ENCODE measurements around the gene FGF23.

The FGF23 gene

DNA sequence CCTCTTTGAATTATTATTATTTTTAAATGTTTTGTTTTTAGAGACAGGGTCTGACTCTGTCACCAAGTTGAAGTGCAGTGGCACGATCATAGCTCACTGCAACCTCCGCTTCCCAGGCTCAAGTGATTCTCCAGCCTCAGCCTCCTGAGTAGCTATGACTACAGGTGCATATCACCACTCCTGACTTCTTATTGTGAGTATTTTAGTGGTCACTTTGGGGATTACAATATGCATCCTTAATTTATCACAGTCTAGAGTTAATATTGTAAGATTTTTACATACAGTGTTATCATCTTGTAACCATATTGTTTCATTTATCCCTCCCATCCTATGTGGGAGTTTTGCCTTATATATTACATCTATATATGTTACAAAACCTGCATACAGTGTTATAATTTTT, 13.4 kb downstream of the FGF23 start:
- Histone ChIP-seq H3K36me3 (ENCODE audit: insufficient read depth) (no peaks in the 10 kb centered on the region), H3K27me3 (ENCODE audit: insufficient read depth, low read depth) (no peaks in the 10 kb centered on the region), H4K20me1 (ENCODE audit: insufficient read depth) (no peaks in the 10 kb centered on the region), H3K4me1 (ENCODE audit: low read depth, poor library complexity, severe bottlenecking) (no peaks in the 10 kb centered on the region), H3K79me2 (ENCODE audit: insufficient read depth, low read depth) (no peaks in the 10 kb centered on the region), H3K4me2 (no peak overlapping the region), H3K4me3 (IDR thresholded peaks at IDR 0.05; ENCODE audit: insufficient read depth, low read depth, low read length) (no peak overlapping the region), H3K27ac (no peak overlapping the region), H2AFZ (ENCODE audit: low read depth) (no peak overlapping the region), H3K9ac (no peak overlapping the region)
- TF ChIP-seq, protein P1, sequence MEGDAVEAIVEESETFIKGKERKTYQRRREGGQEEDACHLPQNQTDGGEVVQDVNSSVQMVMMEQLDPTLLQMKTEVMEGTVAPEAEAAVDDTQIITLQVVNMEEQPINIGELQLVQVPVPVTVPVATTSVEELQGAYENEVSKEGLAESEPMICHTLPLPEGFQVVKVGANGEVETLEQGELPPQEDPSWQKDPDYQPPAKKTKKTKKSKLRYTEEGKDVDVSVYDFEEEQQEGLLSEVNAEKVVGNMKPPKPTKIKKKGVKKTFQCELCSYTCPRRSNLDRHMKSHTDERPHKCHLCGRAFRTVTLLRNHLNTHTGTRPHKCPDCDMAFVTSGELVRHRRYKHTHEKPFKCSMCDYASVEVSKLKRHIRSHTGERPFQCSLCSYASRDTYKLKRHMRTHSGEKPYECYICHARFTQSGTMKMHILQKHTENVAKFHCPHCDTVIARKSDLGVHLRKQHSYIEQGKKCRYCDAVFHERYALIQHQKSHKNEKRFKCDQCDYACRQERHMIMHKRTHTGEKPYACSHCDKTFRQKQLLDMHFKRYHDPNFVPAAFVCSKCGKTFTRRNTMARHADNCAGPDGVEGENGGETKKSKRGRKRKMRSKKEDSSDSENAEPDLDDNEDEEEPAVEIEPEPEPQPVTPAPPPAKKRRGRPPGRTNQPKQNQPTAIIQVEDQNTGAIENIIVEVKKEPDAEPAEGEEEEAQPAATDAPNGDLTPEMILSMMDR (conservative IDR thresholded peaks at IDR 0.05; ENCODE audit: low read depth, low read length): no peak

DNA sequence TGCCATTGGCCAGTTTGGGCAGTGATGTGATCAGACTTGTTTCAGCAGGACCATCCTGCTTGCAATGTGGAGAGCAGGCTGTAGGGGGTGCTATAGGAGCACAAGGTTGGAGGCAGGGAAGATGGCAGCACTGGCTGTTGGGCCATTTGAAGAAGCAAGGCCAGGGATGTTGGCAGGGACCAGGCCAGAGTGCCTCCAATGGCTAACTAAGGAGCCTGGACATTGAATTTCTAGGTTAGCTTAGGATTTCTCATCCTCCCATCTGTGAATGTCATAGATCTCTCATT, 23.5 kb downstream of the FGF23 start:
- Histone ChIP-seq H4K20me1 (ENCODE audit: insufficient read depth) (no peaks in the 10 kb centered on the region), H3K27ac (no peak overlapping the region), H3K79me2 (ENCODE audit: insufficient read depth, low read depth) (no peaks in the 10 kb centered on the region), H3K27me3 (ENCODE audit: insufficient read depth, low read depth) (no peaks in the 10 kb centered on the region), H3K4me1 (ENCODE audit: low read depth, poor library complexity, severe bottlenecking) (no peaks in the 10 kb centered on the region), H3K36me3 (ENCODE audit: insufficient read depth) (no peaks in the 10 kb centered on the region), H2AFZ (ENCODE audit: low read depth) (no peak overlapping the region), H3K4me2 (no peak overlapping the region), H3K4me3 (IDR thresholded peaks at IDR 0.05; ENCODE audit: insufficient read depth, low read depth, low read length) (no peak overlapping the region), H3K9ac (no peak overlapping the region)
- TF ChIP-seq, protein P1 (conservative IDR thresholded peaks at IDR 0.05; ENCODE audit: low read depth, low read length): peak; percentile 56

DNA sequence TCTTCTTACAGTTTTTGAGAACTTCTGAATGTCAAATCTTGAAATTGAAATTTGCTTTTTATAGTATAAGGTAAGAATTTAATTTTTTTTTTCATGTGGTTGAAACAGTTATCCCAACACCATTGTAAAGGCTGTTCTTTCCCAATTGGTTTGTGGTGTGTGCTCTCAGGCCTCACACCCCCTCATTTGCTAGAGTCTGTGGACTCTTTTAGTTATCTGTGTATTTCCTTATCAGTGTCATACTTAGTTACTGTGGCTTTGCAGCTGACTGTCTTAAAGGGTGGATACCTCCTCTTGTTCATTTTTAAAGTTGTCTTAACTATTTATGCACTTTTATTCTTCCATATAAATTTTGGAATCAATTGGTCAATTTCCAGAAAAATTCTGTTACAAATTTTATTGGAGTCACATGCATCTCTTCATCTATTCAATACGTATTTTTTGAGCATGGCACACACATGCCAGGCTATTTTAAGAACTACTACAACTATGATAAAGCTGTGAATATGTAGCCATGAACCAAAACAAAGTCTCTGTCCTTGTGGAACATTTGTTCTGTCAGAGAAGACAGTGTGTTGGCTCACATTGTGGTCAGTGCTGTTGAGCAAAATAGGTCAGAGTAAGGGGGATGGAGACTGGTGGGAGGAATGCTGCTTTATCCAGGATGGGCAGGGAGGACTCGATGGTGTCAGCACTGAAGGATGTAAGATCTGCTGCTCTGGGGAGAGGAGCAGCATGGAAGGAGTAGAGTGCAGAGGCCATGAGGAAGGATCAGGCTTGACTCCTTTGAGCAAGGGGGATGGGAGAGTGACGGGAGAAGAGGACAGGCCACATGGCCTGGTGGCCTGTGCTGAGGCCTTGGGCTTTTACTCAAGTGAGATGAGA, 24.1 kb downstream of the FGF23 start:
- no peak overlapping the region for H3K9ac ChIP-seq
- no peaks in the 10 kb centered on the region for H3K79me2 ChIP-seq (ENCODE audit: insufficient read depth, low read depth)
- H2AFZ ChIP-seq (ENCODE audit: low read depth): no peak overlapping the region
- H3K4me3 ChIP-seq (IDR thresholded peaks at IDR 0.05; ENCODE audit: insufficient read depth, low read depth, low read length): no peak overlapping the region
- H3K4me2 ChIP-seq: no peak overlapping the region
- H3K4me1 ChIP-seq (ENCODE audit: low read depth, poor library complexity, severe bottlenecking): no peaks in the 10 kb centered on the region
- H3K27me3 ChIP-seq (ENCODE audit: insufficient read depth, low read depth): no peaks in the 10 kb centered on the region
- H4K20me1 ChIP-seq (ENCODE audit: insufficient read depth): no peaks in the 10 kb centered on the region
- H3K36me3 ChIP-seq (ENCODE audit: insufficient read depth): no peaks in the 10 kb centered on the region
- no peak overlapping the region for H3K27ac ChIP-seq
- TF ChIP-seq, protein P1 (conservative IDR thresholded peaks at IDR 0.05; ENCODE audit: low read depth, low read length): no peak

DNA sequence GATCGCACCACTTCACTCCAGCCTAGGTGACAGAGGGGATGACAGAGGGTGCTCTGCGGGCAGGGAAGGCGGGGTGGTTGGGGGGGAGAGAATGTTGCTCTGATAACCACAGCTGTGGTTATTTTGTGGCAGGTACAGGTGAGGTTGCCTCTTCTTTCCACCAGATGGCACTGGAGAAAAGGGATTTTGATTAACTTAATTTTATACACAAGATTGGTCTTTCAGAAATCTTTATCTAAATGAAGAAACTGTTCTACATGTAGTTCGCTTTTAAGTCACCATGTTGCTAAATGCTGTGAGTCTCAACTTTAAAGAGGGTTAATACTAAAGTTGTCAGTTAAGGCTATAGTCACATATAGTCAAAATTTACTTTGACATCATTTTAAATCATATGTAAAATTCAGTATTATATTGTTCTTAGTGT, 25.7 kb downstream of the FGF23 start:
- H3K4me3 ChIP-seq (IDR thresholded peaks at IDR 0.05; ENCODE audit: insufficient read depth, low read depth, low read length): no peak overlapping the region
- no peaks in the 10 kb centered on the region for H3K36me3 ChIP-seq (ENCODE audit: insufficient read depth)
- H2AFZ ChIP-seq (ENCODE audit: low read depth): no peak overlapping the region
- no peak overlapping the region for H3K27ac ChIP-seq
- TF ChIP-seq, protein P1 (conservative IDR thresholded peaks at IDR 0.05; ENCODE audit: low read depth, low read length): peak; percentile 35; the same call in 1 of the 2 replicates
- H3K4me2 ChIP-seq: no peak overlapping the region
- no peaks in the 10 kb centered on the region for H3K4me1 ChIP-seq (ENCODE audit: low read depth, poor library complexity, severe bottlenecking)
- H3K27me3 ChIP-seq (ENCODE audit: insufficient read depth, low read depth): no peaks in the 10 kb centered on the region
- no peaks in the 10 kb centered on the region for H3K79me2 ChIP-seq (ENCODE audit: insufficient read depth, low read depth)
- no peak overlapping the region for H3K9ac ChIP-seq
- H4K20me1 ChIP-seq (ENCODE audit: insufficient read depth): no peaks in the 10 kb centered on the region

All from KMS-11 (cell line).